Chondrocyte (in vitro differentiated cells): ENCODE measurements around the gene IGF1R. TPM values are rescaled to one million over a fixed set of nuclear protein-coding genes. Genes with fewer than 3 reads are reported as not detected.

Experiments used
- DNase-seq: peaks from one replicate; pipeline ENCODE4 v3.0.0; 2021; ENCODE audit warnings: mixed read lengths, low spot score
- H3K27ac Mint-ChIP-seq: one replicate; pipeline ENCODE4 v1.8.0; 2021; ENCODE audit warnings: mild to moderate bottlenecking, moderate library complexity, mixed read lengths; ENCODE audit not compliant: unreplicated experiment
- H3K27me3 Mint-ChIP-seq: 2 replicates; pipeline ENCODE4 v1.8.0; 2021; ENCODE audit warnings: low read depth, mixed read lengths
- H3K36me3 Mint-ChIP-seq: 2 replicates; pipeline ENCODE4 v1.8.0; 2021; ENCODE audit warnings: low read depth, mixed read lengths
- H3K4me1 Mint-ChIP-seq: 2 replicates; pipeline ENCODE4 v1.8.0; 2021; ENCODE audit warnings: low read depth, mild to moderate bottlenecking, mixed read lengths
- H3K4me3 Mint-ChIP-seq: one replicate; pipeline ENCODE4 v1.8.0; 2021; ENCODE audit warnings: mild to moderate bottlenecking, moderate library complexity, mixed read lengths; ENCODE audit not compliant: unreplicated experiment
- H3K9me3 Mint-ChIP-seq: 2 replicates; pipeline ENCODE4 v1.8.0; 2021; ENCODE audit warnings: low read depth, mixed read lengths
- total RNA-seq: library from RNA; stranded (reverse); gene quantifications from 3 replicates; pipeline ENCODE4 v1.2.1, GENCODE V29; 2021
- TF ChIP-seq, protein P1 (sequence below): fragments of 200-600 bp; sonication (generic); IDR thresholded peaks from 2 replicates; pipeline ENCODE4 v1.5.0; 2021; ENCODE audit warnings: antibody characterized with exemption, mild to moderate bottlenecking, moderate library complexity

Gene IGF1R
- total RNA-seq, 1 donor from 2014 or later: 119 TPM

DNA sequence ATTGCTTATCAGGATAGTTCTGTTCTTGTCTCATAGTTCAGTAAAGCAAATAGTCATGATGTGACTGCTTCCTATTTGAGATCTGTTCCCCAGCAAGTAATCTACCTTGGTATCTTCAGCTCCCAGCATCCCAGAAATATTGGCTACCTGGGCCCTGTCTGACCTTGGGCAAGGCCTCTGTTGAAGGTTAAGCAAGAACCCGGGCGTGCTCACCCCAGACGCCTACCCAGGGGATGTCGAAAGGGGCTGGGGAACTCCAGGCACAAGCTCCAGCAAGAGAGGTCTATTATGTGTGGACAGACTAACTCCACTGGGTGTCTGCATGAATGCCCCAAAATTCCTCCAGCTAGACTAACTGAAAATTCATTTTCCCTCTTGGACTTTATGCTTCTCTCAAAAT is 37.3 kb upstream of the IGF1R start:
- TF ChIP-seq, protein P1, sequence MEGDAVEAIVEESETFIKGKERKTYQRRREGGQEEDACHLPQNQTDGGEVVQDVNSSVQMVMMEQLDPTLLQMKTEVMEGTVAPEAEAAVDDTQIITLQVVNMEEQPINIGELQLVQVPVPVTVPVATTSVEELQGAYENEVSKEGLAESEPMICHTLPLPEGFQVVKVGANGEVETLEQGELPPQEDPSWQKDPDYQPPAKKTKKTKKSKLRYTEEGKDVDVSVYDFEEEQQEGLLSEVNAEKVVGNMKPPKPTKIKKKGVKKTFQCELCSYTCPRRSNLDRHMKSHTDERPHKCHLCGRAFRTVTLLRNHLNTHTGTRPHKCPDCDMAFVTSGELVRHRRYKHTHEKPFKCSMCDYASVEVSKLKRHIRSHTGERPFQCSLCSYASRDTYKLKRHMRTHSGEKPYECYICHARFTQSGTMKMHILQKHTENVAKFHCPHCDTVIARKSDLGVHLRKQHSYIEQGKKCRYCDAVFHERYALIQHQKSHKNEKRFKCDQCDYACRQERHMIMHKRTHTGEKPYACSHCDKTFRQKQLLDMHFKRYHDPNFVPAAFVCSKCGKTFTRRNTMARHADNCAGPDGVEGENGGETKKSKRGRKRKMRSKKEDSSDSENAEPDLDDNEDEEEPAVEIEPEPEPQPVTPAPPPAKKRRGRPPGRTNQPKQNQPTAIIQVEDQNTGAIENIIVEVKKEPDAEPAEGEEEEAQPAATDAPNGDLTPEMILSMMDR: no peak
- no peak for DNase-seq
- no peaks in the 10 kb centered on the region for H3K9me3 Mint-ChIP-seq
- no peaks in the 10 kb centered on the region for H3K27me3 Mint-ChIP-seq
- no peaks in the 10 kb centered on the region for H3K36me3 Mint-ChIP-seq
- peaks cover 7% of the 10 kb centered on the region for H3K4me1 Mint-ChIP-seq
- H3K4me3 Mint-ChIP-seq: no peak overlapping the region
- no peak overlapping the region for H3K27ac Mint-ChIP-seq

DNA sequence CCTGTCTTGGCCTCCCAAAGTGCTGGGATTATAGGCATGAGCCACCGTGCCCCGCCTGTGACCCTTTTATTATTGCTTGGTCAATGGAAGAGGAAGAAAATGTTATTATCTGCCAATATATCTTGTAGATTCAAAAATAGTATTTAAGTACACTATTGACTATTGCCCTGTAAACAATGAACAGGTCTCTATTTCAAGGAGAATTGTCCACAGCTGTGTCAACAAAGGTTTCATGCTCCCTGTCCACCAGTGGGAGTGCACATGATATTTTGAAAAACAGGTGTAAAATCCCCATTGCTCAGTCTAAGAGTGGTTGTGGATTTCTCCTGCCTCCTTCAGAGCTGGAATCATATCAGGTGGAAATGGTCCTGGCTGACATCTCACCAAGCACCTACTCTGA is 36.5 kb upstream of the IGF1R start:
- DNase-seq: no peak
- Mint-ChIP-seq H3K9me3 (no peaks in the 10 kb centered on the region), H3K27me3 (peaks cover 4% of the 10 kb centered on the region), H3K4me3 (no peak overlapping the region), H3K27ac (no peak overlapping the region), H3K4me1 (peaks cover 7% of the 10 kb centered on the region), H3K36me3 (no peaks in the 10 kb centered on the region)
- TF ChIP-seq, protein P1: no peak

DNA sequence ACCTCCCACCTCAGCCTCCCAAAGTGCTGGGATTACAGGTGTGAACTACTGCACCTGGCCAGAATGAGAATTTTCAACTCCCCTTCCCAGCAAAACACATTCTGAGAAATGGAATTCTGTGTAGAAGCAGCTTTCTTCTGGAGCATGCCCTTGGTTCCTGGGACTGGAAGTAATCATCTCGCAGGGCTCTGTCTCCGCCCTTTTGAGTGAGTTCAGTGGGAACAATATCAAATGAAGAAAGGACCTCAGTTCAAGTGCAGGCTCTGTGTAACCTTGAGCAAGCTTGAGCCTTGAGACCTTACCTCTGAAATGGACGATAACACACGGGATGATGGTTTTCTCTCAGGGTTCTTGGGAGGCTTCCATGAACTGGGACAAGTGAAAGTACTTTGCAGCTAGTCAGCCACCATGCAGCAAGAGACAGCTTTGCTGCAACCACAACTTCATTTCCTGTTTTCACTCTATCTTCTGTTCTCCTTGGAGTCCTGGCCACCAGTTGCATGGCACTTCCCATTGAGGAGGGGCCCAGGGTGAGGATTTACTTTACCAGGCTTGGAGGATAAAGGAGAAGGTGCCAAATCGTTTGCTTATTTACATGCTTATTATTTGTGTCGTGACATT is 35.7 kb upstream of the IGF1R start:
- no peak overlapping the region for H3K27ac Mint-ChIP-seq
- TF ChIP-seq, protein P1: no peak
- H3K27me3 Mint-ChIP-seq: peaks cover 4% of the 10 kb centered on the region
- DNase-seq: no peak
- no peak overlapping the region for H3K4me3 Mint-ChIP-seq
- H3K4me1 Mint-ChIP-seq: peaks cover 7% of the 10 kb centered on the region
- no peaks in the 10 kb centered on the region for H3K36me3 Mint-ChIP-seq
- no peaks in the 10 kb centered on the region for H3K9me3 Mint-ChIP-seq

DNA sequence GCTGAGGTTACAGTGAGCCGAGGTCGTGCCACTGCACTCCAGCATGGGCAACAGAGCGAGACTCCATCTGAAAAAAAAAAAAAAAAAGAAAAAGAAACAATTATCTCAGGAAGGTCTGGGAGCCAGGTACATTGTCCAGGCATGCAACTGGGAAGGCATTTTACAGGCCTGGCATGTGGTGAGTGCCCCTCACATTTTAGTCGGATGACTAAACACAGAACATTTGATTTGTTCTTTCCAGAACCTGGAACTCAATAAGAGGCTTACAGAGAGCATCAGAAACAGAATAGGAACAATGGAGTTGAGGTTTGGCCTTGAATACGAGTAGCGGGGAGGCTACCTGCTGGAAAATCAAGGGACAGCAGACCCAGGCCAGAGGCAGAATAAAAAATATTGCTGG is 33.7 kb upstream of the IGF1R start:
- Mint-ChIP-seq H3K4me3 (no peak overlapping the region), H3K4me1 (peaks cover 2% of the 10 kb centered on the region), H3K36me3 (no peaks in the 10 kb centered on the region), H3K9me3 (no peaks in the 10 kb centered on the region), H3K27ac (no peak overlapping the region), H3K27me3 (peaks cover 8% of the 10 kb centered on the region)
- TF ChIP-seq, protein P1: no peak
- DNase-seq: no peak

DNA sequence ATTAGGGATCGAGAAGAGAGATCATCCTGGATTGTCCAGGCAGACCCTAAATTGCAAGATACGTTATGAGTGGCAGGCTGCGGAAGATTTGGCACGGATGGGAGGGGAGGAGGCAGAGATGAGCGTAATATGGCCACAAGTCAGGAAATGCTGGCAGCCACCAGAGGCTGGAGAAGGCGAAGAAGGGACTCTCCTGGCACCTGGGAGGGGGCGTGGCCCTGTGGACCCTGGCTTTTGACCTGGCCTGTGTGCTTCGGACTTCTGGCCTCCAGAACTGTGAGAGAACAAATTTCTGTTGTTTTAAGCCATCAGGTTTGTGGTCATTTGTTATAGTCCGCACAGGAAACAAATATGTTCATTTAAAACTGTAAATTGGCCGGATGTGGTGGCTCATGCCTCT is 31.9 kb upstream of the IGF1R start:
- no peaks in the 10 kb centered on the region for H3K4me1 Mint-ChIP-seq
- H3K36me3 Mint-ChIP-seq: peaks cover 1% of the 10 kb centered on the region
- H3K27me3 Mint-ChIP-seq: peaks cover 19% of the 10 kb centered on the region
- no peak overlapping the region for H3K4me3 Mint-ChIP-seq
- no peaks in the 10 kb centered on the region for H3K9me3 Mint-ChIP-seq
- TF ChIP-seq, protein P1: no peak
- no peak for DNase-seq
- no peak overlapping the region for H3K27ac Mint-ChIP-seq
